HG02852 (cell line): ENCODE results near the gene LATS2.
"Not testable (repeated sequence)": the region's sequence is repeated elsewhere in the genome, so short reads cannot be mapped to it uniquely, and the experiment has no call there.

ENCODE experiments used
- ATAC-seq: cut with Tn5 transposase; IDR thresholded peaks from one replicate; pipeline ENCODE4 v1.9.1; 2021; ENCODE audit warnings: mild to moderate bottlenecking, moderate library complexity; ENCODE audit not compliant: unreplicated experiment

The LATS2 gene

GRCh38 chr13:20968745-20969144 is 92.6 kb downstream of the LATS2 start:
- ATAC-seq = no peak

- ATAC-seq = no peak
Measured at GRCh38 chr13:20967340-20967739, 94.0 kb downstream of the LATS2 start.

- ATAC-seq = no peak
Measured at GRCh38 chr13:20964904-20965303, 96.5 kb downstream of the LATS2 start.

- not testable (repeated sequence) for ATAC-seq
Measured at GRCh38 chr13:20961663-20962062, 99.7 kb downstream of the LATS2 start.

- ATAC-seq = no peak
Measured at GRCh38 chr13:20960663-20961309, 100.6 kb downstream of the LATS2 start.

GRCh38 chr13:20957049-20957620 is 104.3 kb downstream of the LATS2 start:
- not testable (repeated sequence) for ATAC-seq

- no peak for ATAC-seq
Measured at GRCh38 chr13:20955496-20955895, 105.9 kb downstream of the LATS2 start.

- no peak for ATAC-seq
Measured at GRCh38 chr13:20953245-20953931, 108.0 kb downstream of the LATS2 start.

- ATAC-seq = no peak
Measured at GRCh38 chr13:20952838-20953237, 108.5 kb downstream of the LATS2 start.

GRCh38 chr13:20948001-20948400 is 113.4 kb downstream of the LATS2 start:
- not testable (repeated sequence) for ATAC-seq

GRCh38 chr13:20945952-20946383 is 115.4 kb downstream of the LATS2 start:
- no peak for ATAC-seq

- no peak for ATAC-seq
Measured at GRCh38 chr13:20942938-20943559, 118.3 kb downstream of the LATS2 start.

GRCh38 chr13:20940511-20940910 is 120.9 kb downstream of the LATS2 start:
- not testable (repeated sequence) for ATAC-seq

GRCh38 chr13:20940083-20940482 is 121.3 kb downstream of the LATS2 start:
- no peak for ATAC-seq

- no peak for ATAC-seq
Measured at GRCh38 chr13:20939662-20940061, 121.7 kb downstream of the LATS2 start.

- ATAC-seq = no peak
Measured at GRCh38 chr13:20938302-20938701, 123.1 kb downstream of the LATS2 start.

- no peak for ATAC-seq
Measured at GRCh38 chr13:20927596-20928257, 133.7 kb downstream of the LATS2 start.

GRCh38 chr13:20925395-20925790 is 136.0 kb downstream of the LATS2 start:
- not testable (repeated sequence) for ATAC-seq

- ATAC-seq = no peak
Measured at GRCh38 chr13:20924758-20925394, 136.5 kb downstream of the LATS2 start.

- ATAC-seq = no peak
Measured at GRCh38 chr13:20923272-20923671, 138.1 kb downstream of the LATS2 start.
